H1 (cell line): ENCODE data around the gene PITPNC1. TPM values are rescaled to one million over a fixed set of nuclear protein-coding genes. Genes with fewer than 3 reads are reported as not detected.

Experiments
- CTCF ChIA-PET: fragments of 300-600 bp; sonication (Branson Sonifier 250); formaldehyde crosslinking; loops from one replicate; lab custom pipeline; 2021; ENCODE audit not compliant: partially characterized antibody; lab: Charles Lee
- POLR2A ChIA-PET: fragments of 300-600 bp; sonication (Branson Sonifier 250); formaldehyde crosslinking; loops from one replicate; lab custom pipeline; 2021; ENCODE audit warnings: inconsistent platforms; ENCODE audit not compliant: partially characterized antibody; lab: Charles Lee
- DNase-seq, 2 experiments: peaks; one replicate each; pipeline versions ENCODE4 v3.0.0 to v3.0.0-alpha.2; 2010 to 2022; ENCODE audit warnings: low spot score in 2 of 2, low read depth in 1 of 2, mixed read lengths in 1 of 2
- FAIRE-seq: peaks from 2 replicates; lab custom pipeline; 2011; peaks lifted over from hg19 to GRCh38; lab: Jason Lieb, UNC
- H2AFZ ChIP-seq: 2 replicates; pipeline ENCODE4 v1.8.1; 2012; ENCODE audit warnings: low read length, inconsistent platforms
- H2AK5ac ChIP-seq: 2 replicates; pipeline ENCODE4 v1.6.1; 2013; ENCODE audit warnings: low read depth, low read length
- H2BK120ac ChIP-seq: replicated peaks from 2 replicates; pipeline ENCODE3; 2013; ENCODE audit warnings: low read depth, low read length, inconsistent platforms
- H2BK12ac ChIP-seq: 2 replicates; pipeline ENCODE4 v1.6.1; 2013; ENCODE audit warnings: low read depth, low read length
- H2BK15ac ChIP-seq: 2 replicates; pipeline ENCODE4 v1.6.1; 2013; ENCODE audit warnings: low read length
- H2BK20ac ChIP-seq: 2 replicates; pipeline ENCODE4 v1.6.1; 2013; ENCODE audit warnings: low read length
- H2BK5ac ChIP-seq: 2 replicates; pipeline ENCODE4 v1.6.1; 2013; ENCODE audit warnings: low read depth, low read length
- H3K14ac ChIP-seq: 2 replicates; pipeline ENCODE4 v1.6.1; 2013; ENCODE audit warnings: inconsistent platforms; ENCODE audit not compliant: insufficient read length
- H3K18ac ChIP-seq: 2 replicates; pipeline ENCODE4 v1.6.1; 2013; ENCODE audit warnings: low read length; ENCODE audit errors: extremely low read depth
- H3K23ac ChIP-seq: 2 replicates; pipeline ENCODE4 v1.6.1; 2013; ENCODE audit warnings: inconsistent platforms; ENCODE audit not compliant: insufficient read length
- H3K23me2 ChIP-seq: 2 replicates; pipeline ENCODE4 v1.6.1; 2013; ENCODE audit warnings: low read depth, low read length
- H3K27ac ChIP-seq: 2 replicates; pipeline ENCODE4 v1.6.1; 2011; ENCODE audit warnings: low read depth, low read length, inconsistent platforms
- H3K27me3 ChIP-seq, 4 experiments: replicated peaks in 1 of 4; 1 replicate in 1 of 4; 2 replicates in 3 of 4; pipeline versions ENCODE4 v1.6.1 to v1.8.1; 2011 to 2013; ENCODE audit warnings: low read length in 3 of 4, mild to moderate bottlenecking in 3 of 4, inconsistent platforms in 2 of 4, mixed read lengths in 2 of 4, moderate library complexity in 1 of 4; ENCODE audit not compliant: control insufficient read depth in 3 of 4, insufficient read depth in 3 of 4; ENCODE audit errors: extremely low read depth in 1 of 4
- H3K36me3 ChIP-seq, 4 experiments: 2 replicates each; pipeline versions ENCODE4 v1.6.1 to v1.8.1; 2011 to 2013; ENCODE audit warnings: mild to moderate bottlenecking in 4 of 4, low read length in 3 of 4, moderate library complexity in 2 of 4, control low read depth in 1 of 4, inconsistent platforms in 1 of 4; ENCODE audit not compliant: insufficient read depth in 4 of 4, control insufficient read depth in 2 of 4
- H3K4ac ChIP-seq: replicated peaks from 2 replicates; pipeline ENCODE3; 2013; ENCODE audit warnings: low read length, low read depth, mixed read lengths, inconsistent platforms; ENCODE audit not compliant: insufficient read length
- H3K4me1 ChIP-seq, 4 experiments: replicated peaks in 1 of 4; 1 replicate in 1 of 4; 2 replicates in 3 of 4; pipeline versions ENCODE4 v1.6.1 to v1.8.1; 2011 to 2013; ENCODE audit warnings: low read length in 3 of 4, inconsistent platforms in 2 of 4, mixed read lengths in 1 of 4; ENCODE audit not compliant: insufficient read depth in 4 of 4, control insufficient read depth in 3 of 4
- H3K4me2 ChIP-seq, 2 experiments: 2 replicates each; pipeline versions ENCODE4 v1.6.1 to v1.8.1; 2011 to 2013; ENCODE audit warnings: low read depth in 2 of 2, low read length in 2 of 2, control low read depth in 1 of 2, inconsistent platforms in 1 of 2, mild to moderate bottlenecking in 1 of 2; ENCODE audit not compliant: insufficient read depth in 1 of 2
- H3K4me3 ChIP-seq, 4 experiments: fragments of 200-600, 300-600 bp in 1 of 4; sonication (generic), shearing (Covaris generic), sonication (Bioruptor Twin) in 1 of 4; 2 replicates each; pipeline versions ENCODE4 v1.5.1 to v1.8.1; 2011 to 2016; ENCODE audit warnings: low read length in 4 of 4, low read depth in 3 of 4, control low read depth in 2 of 4, inconsistent platforms in 2 of 4, mild to moderate bottlenecking in 2 of 4, mixed read lengths in 1 of 4, moderate library complexity in 1 of 4; ENCODE audit not compliant: insufficient read depth in 2 of 4; ENCODE audit errors: extremely low read depth in 1 of 4
- H3K56ac ChIP-seq: replicated peaks from 2 replicates; pipeline ENCODE3; 2013; ENCODE audit warnings: low read depth, mild to moderate bottlenecking, mixed read lengths, low read length, inconsistent platforms; ENCODE audit not compliant: insufficient read length
- H3K79me1 ChIP-seq: 2 replicates; pipeline ENCODE4 v1.6.1; 2013; ENCODE audit warnings: low read depth, low read length, control low read depth
- H3K79me2 ChIP-seq, 2 experiments: 2 replicates each; pipeline versions ENCODE4 v1.6.1 to v1.8.1; 2012 to 2013; ENCODE audit warnings: low read length in 2 of 2, mild to moderate bottlenecking in 2 of 2, inconsistent platforms in 1 of 2; ENCODE audit not compliant: insufficient read depth in 2 of 2, control insufficient read depth in 1 of 2
- H3K9ac ChIP-seq, 4 experiments: replicated peaks in 1 of 4; 1 replicate in 1 of 4; 2 replicates in 3 of 4; pipeline versions ENCODE4 v1.6.1 to v1.8.1; 2011 to 2013; ENCODE audit warnings: low read depth in 3 of 4, low read length in 3 of 4, control low read depth in 2 of 4, mild to moderate bottlenecking in 2 of 4, moderate library complexity in 2 of 4, inconsistent platforms in 1 of 4; ENCODE audit errors: extremely low read depth in 1 of 4
- H3K9me3 ChIP-seq, 2 experiments: 2 replicates each; pipeline versions ENCODE4 v1.6.1 to v1.8.1; 2012 to 2013; ENCODE audit warnings: mild to moderate bottlenecking in 2 of 2, moderate library complexity in 2 of 2, control low read depth in 1 of 2, inconsistent platforms in 1 of 2, low read depth in 1 of 2, low read length in 1 of 2, mixed read lengths in 1 of 2; ENCODE audit not compliant: insufficient read depth in 2 of 2
- H4K20me1 ChIP-seq, 2 experiments: replicated peaks in 1 of 2; 2 replicates each; pipeline versions ENCODE3 to v1.8.1; 2011 to 2013; ENCODE audit warnings: inconsistent platforms in 2 of 2, low read length in 2 of 2, mild to moderate bottlenecking in 1 of 2; ENCODE audit not compliant: insufficient read depth in 2 of 2, control insufficient read depth in 1 of 2
- H4K5ac ChIP-seq: 2 replicates; pipeline ENCODE4 v1.6.1; 2013; ENCODE audit warnings: low read length, low read depth, mixed read lengths, inconsistent platforms; ENCODE audit not compliant: insufficient read length
- H4K8ac ChIP-seq: 2 replicates; pipeline ENCODE4 v1.8.0; 2013; ENCODE audit warnings: mild to moderate bottlenecking, moderate library complexity, low read length, inconsistent platforms; ENCODE audit not compliant: insufficient read depth; ENCODE audit errors: extremely low read depth
- H4K91ac ChIP-seq: replicated peaks from 2 replicates; pipeline ENCODE3; 2013; ENCODE audit warnings: low read length, mixed read lengths, inconsistent platforms; ENCODE audit not compliant: insufficient read length
- BRCA1 ChIP-seq: IDR thresholded peaks from 2 replicates; pipeline ENCODE4 v1.6.1; 2012; ENCODE audit warnings: low read depth, low read length, improper control_type of control experiment
- CBX8 ChIP-seq: fragments of 300-800, 300-1000 bp; sonication (generic); IDR thresholded peaks from 2 replicates; pipeline ENCODE4 v1.7.1; 2016; ENCODE audit warnings: low read depth, low read length, borderline replicate concordance
- CTBP2 ChIP-seq: IDR thresholded peaks from 2 replicates; pipeline ENCODE4 v1.7.0; 2011; ENCODE audit warnings: borderline replicate concordance, mild to moderate bottlenecking, moderate library complexity, mixed read lengths, low read length; ENCODE audit not compliant: insufficient read depth, insufficient read length
- HDAC2 ChIP-seq, 2 experiments: fragments of 300-600 bp in 1 of 2; sonication (generic) in 1 of 2; IDR thresholded peaks; 2 replicates each; pipeline ENCODE4 v1.6.1; 2011 to 2012; ENCODE audit warnings: low read depth in 2 of 2, low read length in 2 of 2, mild to moderate bottlenecking in 2 of 2, moderate library complexity in 2 of 2, borderline replicate concordance in 1 of 2, inconsistent platforms in 1 of 2
- JUND ChIP-seq: IDR thresholded peaks from 2 replicates; pipeline ENCODE4 v1.6.1; 2011; ENCODE audit warnings: mild to moderate bottlenecking, improper control_type of control experiment, low read length
- KDM4A ChIP-seq: IDR thresholded peaks from one replicate; pipeline ENCODE4 v1.7.1; 2012; ENCODE audit warnings: low read depth, mild to moderate bottlenecking, moderate library complexity, low read length, inconsistent platforms; ENCODE audit not compliant: severe bottlenecking
- TEAD4 ChIP-seq: IDR thresholded peaks from 2 replicates; pipeline ENCODE4 v1.6.1; 2012; ENCODE audit warnings: low read depth, low read length, inconsistent platforms, mixed read lengths
- USF2 ChIP-seq: IDR thresholded peaks from 2 replicates; pipeline ENCODE4 v1.6.1; 2011; ENCODE audit warnings: low read length, improper control_type of control experiment
- WGBS, 2 experiments: shearing (Covaris generic) in 1 of 2; methylation state at CpG; one replicate each; pipeline versions ENCODE4 v1.1.6 to v1.1.7; 2013 to 2015; ENCODE audit warnings: low lambda C conversion rate in 2 of 2, mixed read lengths in 2 of 2, inconsistent platforms in 1 of 2, low coverage in 1 of 2, missing lambda C conversion rate in 1 of 2; ENCODE audit not compliant: insufficient replicate concordance in 2 of 2, insufficient coverage in 1 of 2, insufficient read length in 1 of 2; ENCODE audit errors: extremely low coverage in 1 of 2, missing lambda C conversion rate in 1 of 2; 5-methylcytosine and 5-hydroxymethylcytosine counted together
- polyA plus RNA-seq, 7 experiments: library from polyadenylated mRNA; depleted of rRNA in 3 of 7; stranded (reverse) in 5 of 7; unstranded in 2 of 7; fragments of >200 nt in 5 of 7; fragments of 200-250 nt in 2 of 7; gene quantifications; 1 replicate in 5 of 7; 2 replicates in 1 of 7; 4 replicates in 1 of 7; pipeline versions ENCODE4 v1.2.1 to v1.2.3, GENCODE V29; 2011 to 2013; ENCODE audit warnings: missing spikeins in 2 of 7, mixed read lengths in 2 of 7
- total RNA-seq: library from RNA; stranded (reverse); fragmentation: NEBNext Ultra II Directional; extraction: Animal tissue kit (Norgen Biotek cat#: 25700); gene quantifications from 2 replicates; pipeline ENCODE4 v1.2.1, GENCODE V29; 2021

Gene PITPNC1
- total and polyA plus RNA-seq, 2 of the 8 experiments (the other 6 are each of a cell fraction or from before 2014, with no cell fraction given): 17.6 to 54.7 TPM

GRCh38 chr17:67390006-67390645 is 13.0 kb downstream of the PITPNC1 start:
- Histone ChIP-seq H2BK12ac (no peak overlapping the region), H4K91ac (no peak overlapping the region), H3K56ac (no peak overlapping the region), H3K9me3 (peaks cover 0 to 2% of the 10 kb centered on the region in 2 experiments; a peak in 1 of 4 replicates), H3K14ac (no peak overlapping the region), H2BK120ac (no peak overlapping the region), H4K8ac (no peak overlapping the region), H2BK15ac (no peak overlapping the region), H4K20me1 (no peaks in the 10 kb centered on the region), H3K23me2 (no peaks in the 10 kb centered on the region), H3K27ac (no peak overlapping the region), H2AK5ac (no peak overlapping the region), H3K4me3 (no peak overlapping the region), H3K79me2 (peaks cover 4 to 85% of the 10 kb centered on the region in 2 experiments; a peak in 3 of 4 replicates), H3K23ac (no peak overlapping the region), H3K4me2 (no peak overlapping the region), H2BK5ac (no peak overlapping the region), H2BK20ac (no peak overlapping the region), H3K4me1 (no peaks in the 10 kb centered on the region; a peak in 3 of 7 replicates), H4K5ac (no peak overlapping the region), H3K36me3 (0 out of 8 replicates have a peak, but pooled peaks cover 0 to 2% (median 0%) of the 10 kb centered on the region in 4 experiments), H3K9ac (no peak overlapping the region), H3K18ac (no peak overlapping the region), H3K79me1 (no peaks in the 10 kb centered on the region; the same call in none of the 2 replicates), H2AFZ (no peak overlapping the region), H3K27me3 (no peaks in the 10 kb centered on the region), H3K4ac (no peak overlapping the region)
- ChIA-PET POLR2A (no interaction called here), CTCF (interaction anchor here (0.6 to 7.1 kb wide), 9 partner anchors 15 to 410 kb away, joined by 3 to 63 read pairs (median 6); no protein-coding TSS in a partner anchor)
- 98% methylated on average over 6 of the region's 6 CpGs; no CpG with 5 or more reads in 1 of the 2 experiments for WGBS, 2 experiments
- DNase-seq (no peak), FAIRE-seq (no peak)
- no peak for TF ChIP-seq TEAD4
- TF ChIP-seq USF2: no peak
- no peak for TF ChIP-seq KDM4A
- no peak for TF ChIP-seq CBX8
- TF ChIP-seq HDAC2 (IDR thresholded peaks at IDR 0.05; ENCODE audit: borderline replicate concordance in 1 of 2, low read depth in 2 of 2, low read length in 2 of 2): no peak
- TF ChIP-seq JUND: no peak
- TF ChIP-seq CTBP2: no peak
- no peak for TF ChIP-seq BRCA1
